Activated CD4-positive, alpha-beta memory T cell treated with anti-CD3 and anti-CD28 coated beads, Interleukin-2, amount 10 ng/mL, durations not matched to agents 7 days and 5 days (primary cell): ENCODE data around the gene SPRR2A. TPM values are rescaled to one million over a fixed set of nuclear protein-coding genes. Genes with fewer than 3 reads are reported as not detected.

Experiments used
- CTCF ChIA-PET: fragments of 350-600 bp; sonication (Branson Sonifier 250); formaldehyde crosslinking; loops from one replicate; lab custom pipeline; 2021; ENCODE audit warnings: antibody characterized with exemption, inconsistent platforms; lab: Charles Lee
- POLR2A ChIA-PET: fragments of 350-600 bp; sonication (Branson Sonifier 250); formaldehyde crosslinking; loops from one replicate; lab custom pipeline; 2021; ENCODE audit warnings: antibody characterized with exemption; lab: Charles Lee
- DNase-seq: peaks from one replicate; pipeline ENCODE4 v3.0.0-alpha.2; 2020
- H3K27ac Mint-ChIP-seq: one replicate; pipeline ENCODE4 v1.8.0; 2021; ENCODE audit warnings: mild to moderate bottlenecking, mixed read lengths
- H3K27me3 Mint-ChIP-seq: one replicate; pipeline ENCODE4 v1.8.0; 2021; ENCODE audit warnings: mixed read lengths
- H3K36me3 Mint-ChIP-seq: one replicate; pipeline ENCODE4 v1.8.0; 2021; ENCODE audit warnings: low read depth, mixed read lengths
- H3K4me1 Mint-ChIP-seq: one replicate; pipeline ENCODE4 v1.8.0; 2021; ENCODE audit warnings: mixed read lengths
- H3K4me3 Mint-ChIP-seq: one replicate; pipeline ENCODE4 v1.8.0; 2021; ENCODE audit warnings: mild to moderate bottlenecking, mixed read lengths
- H3K9me3 Mint-ChIP-seq: one replicate; pipeline ENCODE4 v1.8.0; 2021; ENCODE audit warnings: mixed read lengths
- total RNA-seq, 2 experiments: library from RNA; stranded (reverse); gene quantifications; one replicate each; pipeline ENCODE4 v1.2.3, GENCODE V29; 2021

The SPRR2A gene
- not detected for total RNA-seq

DNA sequence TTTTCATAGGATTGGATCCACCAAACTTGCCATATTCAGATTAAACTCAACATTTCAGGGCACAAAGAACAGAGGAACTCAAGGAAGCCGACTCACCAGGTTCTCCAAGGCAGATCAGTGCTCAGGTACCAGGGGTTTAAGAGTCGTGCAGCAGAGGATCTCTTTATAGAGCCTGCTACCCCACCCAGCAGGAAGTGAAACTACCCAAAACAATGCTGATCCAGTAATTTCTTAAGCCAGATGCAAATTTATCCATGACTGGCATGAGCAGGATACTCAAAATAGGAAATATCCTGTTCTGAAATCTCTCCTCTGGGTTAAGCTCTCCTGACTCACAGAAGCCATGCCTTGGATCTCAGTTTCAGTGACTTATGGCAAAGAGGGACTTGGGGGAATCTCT lies at the start of gene SPRR2A:
Gene SPRR2A, minus strand, starts transcription at position 138 of the 400 bp plus-strand sequence. CDS start 777 bp downstream, outside the sequence.
- no peaks in the 10 kb centered on the region for H3K9me3 Mint-ChIP-seq
- DNase-seq, result no peak
- H3K36me3 Mint-ChIP-seq, result no peaks in the 10 kb centered on the region
- POLR2A ChIA-PET, result no interaction called here
- H3K4me3 Mint-ChIP-seq, result no peak within 1 kb of the TSS
- no peaks in the 10 kb centered on the region for H3K4me1 Mint-ChIP-seq
- H3K27ac Mint-ChIP-seq, result no peak within 1 kb of the TSS
- H3K27me3 Mint-ChIP-seq, result peaks cover 19% of the 10 kb centered on the region
- CTCF ChIA-PET, result no interaction called here

DNA sequence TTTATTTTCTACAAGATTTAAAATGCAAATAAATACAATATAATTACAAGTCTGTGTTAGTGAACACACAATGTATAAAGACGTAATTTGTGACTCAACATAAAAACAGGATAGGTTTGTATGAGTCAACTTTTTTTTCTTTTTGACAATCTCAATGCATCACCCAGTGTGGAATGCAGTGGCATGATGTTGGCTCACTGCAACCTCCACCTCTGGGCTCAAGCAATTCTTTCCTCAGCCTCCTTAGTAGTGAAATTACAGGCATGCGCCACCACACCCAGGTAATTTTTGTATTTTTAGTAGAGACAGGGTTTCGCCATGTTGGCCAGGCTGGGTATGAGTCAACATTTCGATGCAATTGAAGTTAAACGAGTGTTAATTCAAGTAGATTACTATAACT lies 42.9 kb upstream of the SPRR2A start:
- DNase-seq, result no peak
- Mint-ChIP-seq H3K9me3 (no peaks in the 10 kb centered on the region), H3K4me3 (no peak overlapping the region), H3K4me1 (no peaks in the 10 kb centered on the region), H3K27ac (no peak overlapping the region), H3K27me3 (peaks cover 6% of the 10 kb centered on the region), H3K36me3 (no peaks in the 10 kb centered on the region)
- POLR2A ChIA-PET, result no interaction called here
- CTCF ChIA-PET, result no interaction called here

DNA sequence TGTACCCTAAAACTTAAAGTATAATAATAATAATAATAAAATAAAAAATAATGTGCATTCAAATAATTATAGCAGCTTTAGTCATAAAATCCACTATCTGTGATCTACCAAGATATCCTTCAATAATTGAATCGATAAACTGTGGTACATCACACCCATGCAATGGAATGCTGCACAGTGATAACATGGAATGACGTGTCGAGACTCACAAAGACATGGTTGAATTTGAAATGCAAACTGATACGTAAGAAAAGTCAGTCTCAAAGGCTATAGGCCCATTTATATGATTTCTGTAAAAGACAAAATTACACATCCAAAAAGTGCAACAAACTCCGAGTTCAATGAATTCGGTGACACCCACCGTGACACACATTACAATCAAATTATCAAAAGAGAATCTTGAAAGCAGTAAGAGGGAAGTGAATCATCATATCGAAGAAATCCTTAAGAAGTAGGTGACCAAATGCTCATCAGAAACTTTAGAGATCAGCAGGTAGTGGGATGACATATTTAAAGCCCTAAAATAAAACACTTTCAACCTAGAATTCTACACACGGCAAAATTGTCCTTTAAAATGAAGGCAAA lies 42.2 kb upstream of the SPRR2A start:
- no peak for DNase-seq
- ChIA-PET POLR2A (no interaction called here), CTCF (no interaction called here)
- H3K9me3 Mint-ChIP-seq, result no peaks in the 10 kb centered on the region
- H3K36me3 Mint-ChIP-seq, result no peaks in the 10 kb centered on the region
- H3K4me1 Mint-ChIP-seq, result no peaks in the 10 kb centered on the region
- H3K27ac Mint-ChIP-seq, result no peak overlapping the region
- peaks cover 9% of the 10 kb centered on the region for H3K27me3 Mint-ChIP-seq
- H3K4me3 Mint-ChIP-seq, result no peak overlapping the region

DNA sequence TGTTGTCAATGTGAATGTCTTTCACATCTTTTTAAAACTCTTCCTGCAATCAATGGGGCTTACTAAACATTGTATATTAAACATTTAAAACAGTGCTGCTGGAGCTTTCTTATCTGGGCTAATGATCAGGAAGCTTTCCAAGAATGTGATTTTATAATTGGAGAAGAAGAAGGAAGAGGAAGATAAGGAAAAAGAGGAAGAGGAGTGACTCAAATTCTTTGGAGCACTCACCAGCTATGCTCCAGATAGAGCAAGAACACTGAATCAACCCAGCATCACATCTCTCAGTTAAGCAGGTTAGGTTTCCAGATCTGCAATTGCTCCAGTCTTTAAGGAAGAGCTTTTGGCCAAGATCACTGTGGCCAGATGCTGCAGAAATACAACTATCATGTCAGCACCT lies 38.5 kb upstream of the SPRR2A start:
- no peak for DNase-seq
- ChIA-PET POLR2A (no interaction called here), CTCF (no interaction called here)
- no peak overlapping the region for H3K4me3 Mint-ChIP-seq
- no peaks in the 10 kb centered on the region for H3K4me1 Mint-ChIP-seq
- H3K9me3 Mint-ChIP-seq, result no peaks in the 10 kb centered on the region
- no peaks in the 10 kb centered on the region for H3K36me3 Mint-ChIP-seq
- no peak overlapping the region for H3K27ac Mint-ChIP-seq
- peaks cover 9% of the 10 kb centered on the region for H3K27me3 Mint-ChIP-seq

DNA sequence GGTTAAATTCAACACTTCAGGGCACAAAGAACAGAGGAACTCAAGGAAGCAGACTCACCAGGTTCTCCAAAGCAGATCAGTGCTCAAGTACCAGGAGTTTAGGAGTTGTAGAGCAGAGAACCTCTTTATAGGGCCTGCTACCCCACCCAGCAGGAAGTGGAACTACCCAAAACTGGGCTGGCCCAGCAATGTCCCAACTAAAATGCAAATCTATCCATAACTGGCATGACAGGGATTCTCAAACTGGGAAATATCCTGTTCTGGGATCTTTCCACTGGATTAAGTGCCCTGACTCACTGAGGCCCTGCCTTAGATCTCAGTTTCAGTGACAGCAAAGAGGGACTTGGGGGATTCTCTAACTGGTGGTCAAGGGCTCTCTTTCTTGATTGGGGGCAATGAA lies 37.1 kb upstream of the SPRR2A start, which contains the start of gene SPRR2E:
Gene SPRR2E, minus strand, starts transcription at position 101 of the 400 bp plus-strand sequence. CDS start 775 bp downstream, outside the sequence.
- CTCF ChIA-PET, result no interaction called here
- no peaks in the 10 kb centered on the region for H3K36me3 Mint-ChIP-seq
- POLR2A ChIA-PET, result no interaction called here
- no peaks in the 10 kb centered on the region for H3K4me1 Mint-ChIP-seq
- H3K27ac Mint-ChIP-seq, result no peak within 1 kb of the TSS
- no peak for DNase-seq
- H3K9me3 Mint-ChIP-seq, result no peaks in the 10 kb centered on the region
- H3K27me3 Mint-ChIP-seq, result peaks cover 9% of the 10 kb centered on the region
- no peak within 1 kb of the TSS for H3K4me3 Mint-ChIP-seq

DNA sequence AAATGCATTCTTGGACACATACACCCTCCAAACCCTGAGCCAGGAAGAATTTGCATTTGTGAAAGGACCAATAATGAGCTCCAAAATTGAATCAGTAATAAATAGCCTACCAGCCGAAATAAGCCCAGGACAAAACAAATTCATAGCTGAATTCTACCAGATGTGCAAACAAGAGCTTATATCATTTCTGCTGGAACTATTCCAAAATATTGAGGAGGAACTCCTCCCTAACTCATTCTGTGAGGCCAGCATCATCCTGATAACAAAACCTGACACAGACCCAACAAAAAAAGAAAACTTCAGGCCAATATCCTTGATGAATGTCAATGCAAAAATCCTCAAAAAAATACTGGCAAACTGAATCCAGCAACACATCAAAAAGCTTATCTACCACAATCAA lies 30.3 kb upstream of the SPRR2A start:
- H3K4me1 Mint-ChIP-seq, result no peaks in the 10 kb centered on the region
- CTCF ChIA-PET, result no interaction called here
- POLR2A ChIA-PET, result no interaction called here
- DNase-seq, result no peak
- H3K27me3 Mint-ChIP-seq, result peaks cover 10% of the 10 kb centered on the region
- no peaks in the 10 kb centered on the region for H3K36me3 Mint-ChIP-seq
- H3K9me3 Mint-ChIP-seq, result no peaks in the 10 kb centered on the region
- H3K4me3 Mint-ChIP-seq, result no peak overlapping the region
- no peak overlapping the region for H3K27ac Mint-ChIP-seq

DNA sequence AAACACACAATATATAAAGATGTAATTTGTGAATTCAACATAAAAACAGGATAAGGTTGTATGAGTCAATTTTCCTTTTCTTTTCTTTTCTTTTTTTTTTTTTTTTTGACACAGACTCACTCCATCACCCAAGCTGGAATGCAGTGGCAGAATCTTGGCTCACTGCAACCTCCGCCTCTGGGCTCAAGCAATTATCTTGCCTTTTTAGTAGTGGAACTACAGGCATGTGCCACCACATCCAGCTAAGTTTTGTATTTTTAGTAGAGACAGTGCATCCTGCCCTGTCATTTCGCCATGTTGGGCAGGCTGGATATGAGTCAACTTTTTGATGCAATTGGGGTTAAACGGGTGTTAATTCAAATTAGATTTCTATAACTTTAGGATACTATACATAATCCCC lies 24.4 kb upstream of the SPRR2A start:
- H3K36me3 Mint-ChIP-seq, result no peaks in the 10 kb centered on the region
- ChIA-PET POLR2A (no interaction called here), CTCF (no interaction called here)
- H3K9me3 Mint-ChIP-seq, result no peaks in the 10 kb centered on the region
- no peaks in the 10 kb centered on the region for H3K4me1 Mint-ChIP-seq
- H3K27me3 Mint-ChIP-seq, result peaks cover 11% of the 10 kb centered on the region
- DNase-seq, result no peak
- no peak overlapping the region for H3K27ac Mint-ChIP-seq
- no peak overlapping the region for H3K4me3 Mint-ChIP-seq

DNA sequence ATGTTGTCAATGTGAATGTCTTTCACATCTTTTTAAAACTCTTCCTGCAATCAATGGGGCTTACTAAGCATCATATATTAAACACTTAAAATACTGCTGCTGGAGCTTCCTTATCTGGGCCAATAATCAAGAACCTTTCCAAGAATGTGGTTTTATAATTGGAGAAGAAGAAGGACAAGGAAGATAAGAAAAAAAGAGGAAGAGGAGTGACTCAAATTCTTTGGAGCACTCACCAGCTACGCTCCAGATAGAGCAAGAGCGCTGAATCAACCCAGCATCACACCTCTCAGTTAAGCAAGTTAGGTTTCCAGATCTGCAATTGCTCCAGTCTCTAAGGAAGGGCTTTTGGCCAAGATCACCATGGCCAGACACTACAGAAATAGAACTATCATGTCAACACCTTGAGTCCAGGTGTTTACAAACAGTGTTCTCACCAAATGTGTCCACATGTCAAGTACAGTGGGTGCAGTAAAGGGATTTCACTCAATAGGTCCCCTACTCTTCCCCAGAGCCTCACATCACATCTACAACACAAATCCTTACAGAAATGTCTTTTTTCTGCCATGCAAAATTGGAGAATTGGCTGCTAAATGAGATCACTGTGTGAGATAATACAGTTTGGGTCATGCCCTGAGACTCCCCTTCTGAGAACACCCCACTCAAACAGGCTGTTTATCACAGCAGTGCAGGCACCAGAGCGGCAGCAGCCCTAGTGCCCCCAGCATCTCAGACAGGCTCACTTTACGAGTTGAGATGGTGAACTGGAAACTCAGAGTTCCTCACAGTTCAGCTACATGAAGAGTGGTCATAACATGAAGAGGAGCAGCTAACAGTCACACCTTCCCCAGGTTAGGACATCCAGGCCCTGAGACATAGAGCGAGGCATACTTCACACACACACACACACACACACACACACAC lies 15.8 kb upstream of the SPRR2A start:
- Mint-ChIP-seq H3K27ac (no peak overlapping the region), H3K9me3 (no peaks in the 10 kb centered on the region), H3K27me3 (peaks cover 7% of the 10 kb centered on the region), H3K4me3 (no peak overlapping the region), H3K4me1 (no peaks in the 10 kb centered on the region), H3K36me3 (no peaks in the 10 kb centered on the region)
- ChIA-PET POLR2A (no interaction called here), CTCF (no interaction called here)
- DNase-seq, result no peak

DNA sequence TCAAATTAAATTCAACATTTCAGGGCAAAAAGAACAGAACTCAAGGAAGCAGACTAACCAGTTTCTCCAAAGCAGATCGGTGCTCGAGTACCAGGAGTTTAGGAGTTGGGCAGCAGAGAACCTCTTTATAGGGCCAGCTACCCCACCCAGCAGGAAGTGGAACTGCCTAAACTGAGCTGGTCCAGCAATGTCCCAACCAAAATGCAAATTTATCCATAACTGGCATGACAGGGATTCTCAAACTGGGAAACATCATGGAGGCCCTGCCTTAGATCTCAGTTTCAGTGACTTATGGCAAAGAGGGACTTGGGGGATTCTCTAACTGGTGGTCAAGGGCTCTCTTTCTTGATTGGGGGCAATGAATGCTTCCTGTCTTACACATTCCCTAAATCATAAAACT lies 14.2 kb upstream of the SPRR2A start, which contains the start of gene SPRR2B:
Gene SPRR2B, minus strand, starts transcription at position 101 of the 400 bp plus-strand sequence. CDS start 772 bp downstream, outside the sequence.
- CTCF ChIA-PET, result no interaction called here
- H3K9me3 Mint-ChIP-seq, result no peaks in the 10 kb centered on the region
- DNase-seq, result no peak
- H3K27me3 Mint-ChIP-seq, result peaks cover 15% of the 10 kb centered on the region
- no peak within 1 kb of the TSS for H3K27ac Mint-ChIP-seq
- POLR2A ChIA-PET, result no interaction called here
- H3K36me3 Mint-ChIP-seq, result no peaks in the 10 kb centered on the region
- H3K4me3 Mint-ChIP-seq, result no peak within 1 kb of the TSS
- H3K4me1 Mint-ChIP-seq, result no peaks in the 10 kb centered on the region

DNA sequence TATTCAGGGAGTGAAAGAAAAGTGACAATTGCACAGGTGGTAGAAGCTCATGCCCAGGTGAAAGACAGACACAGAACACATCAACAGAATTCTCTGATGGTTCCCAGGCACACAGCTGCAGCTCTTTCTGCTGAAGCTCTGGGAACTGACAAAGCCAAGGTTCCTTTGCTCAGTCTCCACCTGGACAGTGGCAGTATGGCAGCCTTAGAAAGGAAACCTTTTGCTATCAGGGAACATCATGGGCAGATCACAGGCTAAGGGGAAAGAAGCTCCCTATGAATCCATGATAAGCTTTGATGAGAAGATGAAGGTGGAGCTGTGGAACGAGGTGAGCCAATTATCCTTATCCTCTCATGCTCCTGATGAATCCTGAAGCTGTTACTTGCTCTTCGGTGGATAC lies 12.9 kb upstream of the SPRR2A start:
- Mint-ChIP-seq H3K9me3 (no peaks in the 10 kb centered on the region), H3K4me1 (no peaks in the 10 kb centered on the region), H3K27ac (no peak overlapping the region), H3K36me3 (no peaks in the 10 kb centered on the region), H3K27me3 (peaks cover 19% of the 10 kb centered on the region), H3K4me3 (no peak overlapping the region)
- ChIA-PET POLR2A (no interaction called here), CTCF (interaction anchor here (0.5 kb wide), 1 partner anchor 266 kb away, joined by 5 read pairs; no protein-coding TSS in a partner anchor)
- DNase-seq, result no peak

DNA sequence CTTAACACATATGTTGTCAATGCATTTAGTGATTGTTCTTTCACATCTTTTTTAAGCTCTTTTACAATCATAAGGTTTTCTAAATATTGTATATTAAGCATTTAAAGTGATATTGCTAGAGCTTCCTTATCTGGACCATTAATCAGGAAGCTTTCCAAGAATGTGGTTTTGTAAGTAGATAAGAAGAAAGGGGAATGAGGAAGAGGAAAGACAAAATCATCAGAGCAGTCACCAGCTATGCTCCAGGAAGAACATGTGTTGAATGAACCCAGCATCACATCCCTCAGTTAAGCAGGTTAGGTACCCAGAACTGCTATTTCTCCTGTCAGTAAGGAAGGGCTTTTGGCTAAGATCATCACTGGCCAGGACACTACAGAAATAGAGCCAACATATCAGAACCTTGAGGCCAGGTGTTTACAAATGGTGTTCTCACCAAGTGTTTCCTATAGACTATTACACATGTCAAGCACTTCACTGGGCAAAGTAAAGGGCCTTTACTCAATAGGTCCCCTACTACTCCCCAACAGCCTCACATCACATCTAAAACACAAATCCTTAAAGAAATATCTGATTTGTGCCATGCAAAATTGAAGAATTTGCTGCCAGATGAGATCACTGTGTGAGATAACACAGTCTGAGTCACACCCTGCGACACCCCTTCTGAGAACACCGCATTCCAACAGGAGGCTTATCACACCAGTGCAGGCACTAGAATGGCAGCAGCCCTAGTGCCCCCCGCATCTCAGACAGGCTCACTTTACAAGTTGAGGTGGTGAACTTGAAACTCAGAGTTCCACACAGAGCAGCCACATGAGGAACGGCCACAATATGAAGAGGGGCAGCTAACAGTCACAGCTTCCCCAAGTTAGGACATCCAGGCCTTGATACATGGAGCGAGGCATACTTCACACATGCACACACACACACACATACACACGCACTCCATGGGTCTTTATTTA lies 1.8 kb upstream of the SPRR2A start:
- H3K36me3 Mint-ChIP-seq, result no peaks in the 10 kb centered on the region
- peaks cover 13% of the 10 kb centered on the region for H3K27me3 Mint-ChIP-seq
- CTCF ChIA-PET, result interaction anchor here (0.5 to 0.6 kb wide), 2 partner anchors 26 to 58 kb away, joined by 3 read pairs; no protein-coding TSS in a partner anchor
- no peak overlapping the region for H3K4me3 Mint-ChIP-seq
- H3K9me3 Mint-ChIP-seq, result no peaks in the 10 kb centered on the region
- no peak overlapping the region for H3K27ac Mint-ChIP-seq
- H3K4me1 Mint-ChIP-seq, result no peaks in the 10 kb centered on the region
- DNase-seq, result no peak
- POLR2A ChIA-PET, result no interaction called here

DNA sequence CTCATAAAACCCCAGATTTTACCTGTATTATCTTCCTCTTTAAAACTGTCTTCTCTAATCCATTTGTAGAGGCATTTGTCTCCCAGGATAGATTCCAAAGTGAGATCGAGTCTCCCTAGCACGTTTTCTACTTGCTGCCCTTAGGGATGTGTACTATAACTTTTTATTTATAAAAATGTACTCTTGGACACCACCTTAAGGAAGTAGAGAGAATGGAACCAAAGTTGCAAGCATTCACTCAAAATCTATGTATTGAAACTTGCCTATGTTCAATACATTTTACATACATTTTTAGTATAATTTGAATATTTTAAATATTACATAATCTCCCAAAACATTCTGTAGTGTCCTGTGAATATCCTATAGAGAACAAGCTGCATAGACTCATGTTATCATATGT lies 842 bp upstream of the SPRR2A start:
- Mint-ChIP-seq H3K27ac (no peak overlapping the region), H3K4me1 (no peaks in the 10 kb centered on the region), H3K36me3 (no peaks in the 10 kb centered on the region), H3K9me3 (no peaks in the 10 kb centered on the region), H3K4me3 (no peak overlapping the region), H3K27me3 (peaks cover 18% of the 10 kb centered on the region)
- DNase-seq, result no peak
- POLR2A ChIA-PET, result no interaction called here
- CTCF ChIA-PET, result interaction anchor here (0.5 kb wide), 1 partner anchor 57 kb away, joined by 3 read pairs; no protein-coding TSS in a partner anchor
